ENCODE measurements around the gene SLC25A24.

The SLC25A24 gene

GRCh38 chr1:108096089-108096488 is 104.1 kb downstream of the SLC25A24 start:
- Histone ChIP-seq H3K9me2 (replicated peaks; ENCODE audit: control insufficient read depth, low read length) (no peaks in the 10 kb centered on the region), H4K20me1 (ENCODE audit: control insufficient read depth, insufficient read depth, low read depth, low read length) (no peaks in the 10 kb centered on the region), H3K4me1 (ENCODE audit: control insufficient read depth, low read length) (no peaks in the 10 kb centered on the region), H3F3A (ENCODE audit: control insufficient read depth, insufficient read depth) (no peaks in the 10 kb centered on the region), H3K4me2 (ENCODE audit: low read length) (no peak overlapping the region), H3K9me3 (ENCODE audit: control insufficient read depth, insufficient read depth, low read length) (no peaks in the 10 kb centered on the region), H3K79me2 (ENCODE audit: control insufficient read depth, low read length) (no peaks in the 10 kb centered on the region), H3K27me3 (ENCODE audit: control insufficient read depth, low read length) (no peaks in the 10 kb centered on the region), H3K27ac (ENCODE audit: low read depth, low read length) (no peak overlapping the region), H3K4me3 (ENCODE audit: low read length) (no peak overlapping the region), H3K36me3 (ENCODE audit: control insufficient read depth, low read length) (no peaks in the 10 kb centered on the region)
- TF ChIP-seq EZH2phosphoT487 (IDR thresholded peaks at IDR 0.05; ENCODE audit: borderline replicate concordance, low read length) = no peak
- no peak for TF ChIP-seq CTCF (IDR thresholded peaks at IDR 0.05; ENCODE audit: low read depth, low read length, poor library complexity, severe bottlenecking)

- TF ChIP-seq EZH2phosphoT487 (IDR thresholded peaks at IDR 0.05; ENCODE audit: borderline replicate concordance, low read length) (no peak), CTCF (IDR thresholded peaks at IDR 0.05; ENCODE audit: low read depth, low read length, poor library complexity, severe bottlenecking) (no peak)
- H3K9me2 ChIP-seq (replicated peaks; ENCODE audit: control insufficient read depth, low read length) = no peaks in the 10 kb centered on the region
- H3K79me2 ChIP-seq (ENCODE audit: control insufficient read depth, low read length) = no peaks in the 10 kb centered on the region
- H3K4me1 ChIP-seq (ENCODE audit: control insufficient read depth, low read length) = no peaks in the 10 kb centered on the region
- H3K4me3 ChIP-seq (ENCODE audit: low read length) = no peak overlapping the region
- H3F3A ChIP-seq (ENCODE audit: control insufficient read depth, insufficient read depth) = no peaks in the 10 kb centered on the region
- H4K20me1 ChIP-seq (ENCODE audit: control insufficient read depth, insufficient read depth, low read depth, low read length) = no peaks in the 10 kb centered on the region
- H3K27ac ChIP-seq (ENCODE audit: low read depth, low read length) = no peak overlapping the region
- H3K36me3 ChIP-seq (ENCODE audit: control insufficient read depth, low read length) = no peaks in the 10 kb centered on the region
- H3K9me3 ChIP-seq (ENCODE audit: control insufficient read depth, insufficient read depth, low read length) = no peaks in the 10 kb centered on the region
- H3K27me3 ChIP-seq (ENCODE audit: control insufficient read depth, low read length) = no peaks in the 10 kb centered on the region
- H3K4me2 ChIP-seq (ENCODE audit: low read length) = no peak overlapping the region
Observed at GRCh38 chr1:108089477-108089876, 110.7 kb downstream of the SLC25A24 start.

- no peaks in the 10 kb centered on the region for H3K79me2 ChIP-seq (ENCODE audit: control insufficient read depth, low read length)
- TF ChIP-seq CTCF (IDR thresholded peaks at IDR 0.05; ENCODE audit: low read depth, low read length, poor library complexity, severe bottlenecking) (no peak), EZH2phosphoT487 (IDR thresholded peaks at IDR 0.05; ENCODE audit: borderline replicate concordance, low read length) (no peak)
- no peaks in the 10 kb centered on the region for H3K27me3 ChIP-seq (ENCODE audit: control insufficient read depth, low read length)
- no peaks in the 10 kb centered on the region for H3K36me3 ChIP-seq (ENCODE audit: control insufficient read depth, low read length)
- H3K9me2 ChIP-seq (replicated peaks; ENCODE audit: control insufficient read depth, low read length) = no peaks in the 10 kb centered on the region
- H3K4me2 ChIP-seq (ENCODE audit: low read length) = no peak overlapping the region
- H3K9me3 ChIP-seq (ENCODE audit: control insufficient read depth, insufficient read depth, low read length) = no peaks in the 10 kb centered on the region
- no peak overlapping the region for H3K27ac ChIP-seq (ENCODE audit: low read depth, low read length)
- peaks cover 4% of the 10 kb centered on the region for H3K4me1 ChIP-seq (ENCODE audit: control insufficient read depth, low read length)
- H3K4me3 ChIP-seq (ENCODE audit: low read length) = no peak overlapping the region
- no peaks in the 10 kb centered on the region for H3F3A ChIP-seq (ENCODE audit: control insufficient read depth, insufficient read depth)
- H4K20me1 ChIP-seq (ENCODE audit: control insufficient read depth, insufficient read depth, low read depth, low read length) = no peaks in the 10 kb centered on the region
Observed at GRCh38 chr1:108085628-108086027, 114.5 kb downstream of the SLC25A24 start.

Data from DOHH2 (cell line).